ENCODE data around the gene NAA10. TPM values are rescaled to one million over a fixed set of nuclear protein-coding genes. Genes with fewer than 3 reads are reported as not detected.

The NAA10 gene
- total RNA-seq, 1 experiment from 2014 or later = 91.3 TPM

DNA sequence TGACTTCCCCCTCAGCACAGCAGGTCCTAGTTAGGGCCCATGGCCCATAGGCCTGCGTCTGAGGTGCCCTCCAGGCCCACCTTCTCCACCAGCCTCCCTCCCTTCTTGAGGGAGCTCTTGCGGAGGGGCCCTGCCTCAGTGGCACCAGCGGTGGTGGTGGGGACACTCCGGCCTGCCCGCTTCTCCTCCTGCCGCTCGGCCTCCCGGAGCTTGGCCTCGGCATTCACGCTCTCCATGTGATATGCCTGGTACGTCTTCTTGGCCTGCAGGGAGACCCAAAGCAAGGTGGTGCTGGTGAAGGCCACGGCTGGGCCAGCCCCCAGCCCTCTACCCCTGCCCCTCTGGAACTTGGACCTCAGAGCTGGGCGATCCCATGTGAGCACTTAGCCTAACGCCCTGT, 14.3 kb downstream of the NAA10 start:
- H3K4me3 Mint-ChIP-seq (ENCODE audit: unreplicated experiment) = no peak overlapping the region
- TF ChIP-seq, protein P1, sequence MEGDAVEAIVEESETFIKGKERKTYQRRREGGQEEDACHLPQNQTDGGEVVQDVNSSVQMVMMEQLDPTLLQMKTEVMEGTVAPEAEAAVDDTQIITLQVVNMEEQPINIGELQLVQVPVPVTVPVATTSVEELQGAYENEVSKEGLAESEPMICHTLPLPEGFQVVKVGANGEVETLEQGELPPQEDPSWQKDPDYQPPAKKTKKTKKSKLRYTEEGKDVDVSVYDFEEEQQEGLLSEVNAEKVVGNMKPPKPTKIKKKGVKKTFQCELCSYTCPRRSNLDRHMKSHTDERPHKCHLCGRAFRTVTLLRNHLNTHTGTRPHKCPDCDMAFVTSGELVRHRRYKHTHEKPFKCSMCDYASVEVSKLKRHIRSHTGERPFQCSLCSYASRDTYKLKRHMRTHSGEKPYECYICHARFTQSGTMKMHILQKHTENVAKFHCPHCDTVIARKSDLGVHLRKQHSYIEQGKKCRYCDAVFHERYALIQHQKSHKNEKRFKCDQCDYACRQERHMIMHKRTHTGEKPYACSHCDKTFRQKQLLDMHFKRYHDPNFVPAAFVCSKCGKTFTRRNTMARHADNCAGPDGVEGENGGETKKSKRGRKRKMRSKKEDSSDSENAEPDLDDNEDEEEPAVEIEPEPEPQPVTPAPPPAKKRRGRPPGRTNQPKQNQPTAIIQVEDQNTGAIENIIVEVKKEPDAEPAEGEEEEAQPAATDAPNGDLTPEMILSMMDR (IDR thresholded peaks at IDR 0.05; ENCODE audit: insufficient read depth in 1 of 2, low read depth in 1 of 2, low read length in 1 of 2, severe bottlenecking in 1 of 2, unreplicated experiment in 1 of 2) = no peak
- BruUV-seq (replicated peaks) = no TSS peak
- Histone ChIP-seq H3K4me3 (ENCODE audit: low read depth, low read length) (no peak overlapping the region), H3K27me3 (replicated peaks; ENCODE audit: control insufficient read depth, insufficient read depth, low read length) (no peaks in the 10 kb centered on the region), H3K9me3 (no peaks in the 10 kb centered on the region), H3K36me3 (ENCODE audit: control insufficient read depth, insufficient read depth, low read length) (no peaks in the 10 kb centered on the region), H3K4me1 (no peaks in the 10 kb centered on the region)
- H3K27ac Mint-ChIP-seq (ENCODE audit: unreplicated experiment) = no peak overlapping the region
- H3K9me3 Mint-ChIP-seq (ENCODE audit: unreplicated experiment) = no peaks in the 10 kb centered on the region
- H3K36me3 Mint-ChIP-seq (ENCODE audit: insufficient read depth, unreplicated experiment) = peaks cover 2% of the 10 kb centered on the region
- no peak for DNase-seq
- H3K27me3 Mint-ChIP-seq (ENCODE audit: insufficient read depth, unreplicated experiment) = no peaks in the 10 kb centered on the region
- no peaks in the 10 kb centered on the region for H3K4me1 Mint-ChIP-seq (ENCODE audit: low read depth, unreplicated experiment)
- ChIA-PET CTCF (no interaction called here), POLR2A (no interaction called here)
- intact Hi-C loops (cut with micrococcal nuclease; ENCODE audit: unreplicated experiment) = loop anchor here (10.0 kb wide), 1 partner anchor 126 kb away; the partner anchor contains the start of genes IDH3G and SSR4

DNA sequence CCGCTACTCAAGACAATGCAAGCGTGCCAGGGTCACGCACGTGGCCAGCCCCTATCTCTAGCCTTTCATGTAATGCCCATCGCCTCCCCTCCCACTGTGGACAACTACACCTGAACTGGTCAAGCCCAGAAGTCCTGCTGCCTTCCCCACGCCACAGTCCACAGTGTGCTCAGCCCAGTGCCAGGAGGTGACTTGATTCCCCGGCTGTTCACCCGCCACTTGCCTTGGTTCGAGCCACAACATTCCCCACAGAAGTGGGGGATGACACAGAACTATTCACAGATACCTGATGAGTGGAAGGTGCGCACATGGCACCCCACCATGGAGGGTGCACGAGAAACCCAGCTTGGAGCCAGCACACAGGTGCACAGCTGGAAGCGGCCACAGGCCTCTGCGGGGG, 15.6 kb downstream of the NAA10 start:
- CTCF ChIA-PET = no interaction called here

DNA sequence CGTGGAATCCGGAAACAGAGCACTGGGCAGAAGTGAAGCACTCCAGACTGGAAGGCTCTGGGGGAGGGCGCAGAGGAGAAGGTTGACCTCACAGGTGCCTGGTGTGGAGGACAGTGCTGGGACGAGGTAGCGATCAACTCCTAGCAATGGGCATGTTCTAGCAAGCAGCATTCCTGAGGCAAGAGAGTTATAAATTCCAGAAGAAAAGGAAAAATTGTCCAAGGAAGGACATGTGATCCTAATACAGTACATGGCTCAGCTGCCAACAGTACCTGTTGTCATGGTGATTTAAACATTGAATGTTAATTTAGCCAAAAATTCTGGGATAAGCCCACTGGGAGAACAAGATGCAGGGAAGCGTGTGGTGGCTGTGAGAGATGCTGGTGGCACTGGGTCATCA, 17.0 kb downstream of the NAA10 start:
- Histone ChIP-seq H3K4me3 (ENCODE audit: low read depth, low read length) (no peak overlapping the region), H3K27me3 (replicated peaks; ENCODE audit: control insufficient read depth, insufficient read depth, low read length) (no peaks in the 10 kb centered on the region), H3K4me1 (no peaks in the 10 kb centered on the region), H3K36me3 (ENCODE audit: control insufficient read depth, insufficient read depth, low read length) (no peaks in the 10 kb centered on the region), H3K9me3 (no peaks in the 10 kb centered on the region)
- H3K27me3 Mint-ChIP-seq (ENCODE audit: insufficient read depth, unreplicated experiment) = no peaks in the 10 kb centered on the region
- H3K36me3 Mint-ChIP-seq (ENCODE audit: insufficient read depth, unreplicated experiment) = no peaks in the 10 kb centered on the region
- H3K4me3 Mint-ChIP-seq (ENCODE audit: unreplicated experiment) = no peak overlapping the region
- TF ChIP-seq, protein P1 (IDR thresholded peaks at IDR 0.05; ENCODE audit: insufficient read depth in 1 of 2, low read depth in 1 of 2, low read length in 1 of 2, severe bottlenecking in 1 of 2, unreplicated experiment in 1 of 2) = no peak
- no peaks in the 10 kb centered on the region for H3K4me1 Mint-ChIP-seq (ENCODE audit: low read depth, unreplicated experiment)
- BruUV-seq (replicated peaks) = no TSS peak
- H3K27ac Mint-ChIP-seq (ENCODE audit: unreplicated experiment) = no peak overlapping the region
- H3K9me3 Mint-ChIP-seq (ENCODE audit: unreplicated experiment) = no peaks in the 10 kb centered on the region
- intact Hi-C loops (cut with micrococcal nuclease; ENCODE audit: unreplicated experiment) = no loop called here
- DNase-seq = no peak
- ChIA-PET CTCF (no interaction called here), POLR2A (no interaction called here)

More for the DNA sequence above, 15.6 kb downstream of the NAA10 start:
- no peak overlapping the region for H3K4me3 ChIP-seq (ENCODE audit: low read depth, low read length)
- Mint-ChIP-seq H3K36me3 (ENCODE audit: insufficient read depth, unreplicated experiment) (no peaks in the 10 kb centered on the region), H3K4me1 (ENCODE audit: low read depth, unreplicated experiment) (no peaks in the 10 kb centered on the region), H3K4me3 (ENCODE audit: unreplicated experiment) (no peak overlapping the region), H3K9me3 (ENCODE audit: unreplicated experiment) (no peaks in the 10 kb centered on the region), H3K27ac (ENCODE audit: unreplicated experiment) (no peak overlapping the region), H3K27me3 (ENCODE audit: insufficient read depth, unreplicated experiment) (no peaks in the 10 kb centered on the region)
- no peaks in the 10 kb centered on the region for H3K4me1 ChIP-seq
- H3K9me3 ChIP-seq = no peaks in the 10 kb centered on the region
- TF ChIP-seq, protein P1 (IDR thresholded peaks at IDR 0.05; ENCODE audit: insufficient read depth in 1 of 2, low read depth in 1 of 2, low read length in 1 of 2, severe bottlenecking in 1 of 2, unreplicated experiment in 1 of 2) = no peak
- POLR2A ChIA-PET = no interaction called here
- no peak for DNase-seq
- intact Hi-C loops (cut with micrococcal nuclease; ENCODE audit: unreplicated experiment) = no loop called here
- H3K36me3 ChIP-seq (ENCODE audit: control insufficient read depth, insufficient read depth, low read length) = no peaks in the 10 kb centered on the region
- H3K27me3 ChIP-seq (replicated peaks; ENCODE audit: control insufficient read depth, insufficient read depth, low read length) = no peaks in the 10 kb centered on the region
- BruUV-seq (replicated peaks) = no TSS peak
